Measurements from ENCODE around the gene SUPT6H.

SUPT6H gene

GRCh38 chr17:28623696-28624095 lies 38.3 kb upstream of the SUPT6H start:
- Histone ChIP-seq H3K27ac (ENCODE audit: low read depth, low read length) (no peak overlapping the region), H3K9me3 (ENCODE audit: control insufficient read depth in 1 of 2, low read length in 2 of 2) (no peaks in the 10 kb centered on the region), H3K36me3 (ENCODE audit: control insufficient read depth in 1 of 2, insufficient read depth in 2 of 2, low read length in 2 of 2) (peaks cover 62 to 76% of the 10 kb centered on the region in 2 donors), H3K4me1 (ENCODE audit: control insufficient read depth in 1 of 2, insufficient read depth in 2 of 2, low read length in 2 of 2) (no peaks in the 10 kb centered on the region), H3K9ac (ENCODE audit: low read depth in 1 of 2, low read length in 2 of 2) (no peak overlapping the region), H3K4me3 (ENCODE audit: low read depth in 1 of 2, low read length in 2 of 2) (no peak overlapping the region), H3K27me3 (ENCODE audit: control insufficient read depth in 1 of 2, insufficient read depth in 2 of 2, low read length in 2 of 2) (no peaks in the 10 kb centered on the region)

DNA sequence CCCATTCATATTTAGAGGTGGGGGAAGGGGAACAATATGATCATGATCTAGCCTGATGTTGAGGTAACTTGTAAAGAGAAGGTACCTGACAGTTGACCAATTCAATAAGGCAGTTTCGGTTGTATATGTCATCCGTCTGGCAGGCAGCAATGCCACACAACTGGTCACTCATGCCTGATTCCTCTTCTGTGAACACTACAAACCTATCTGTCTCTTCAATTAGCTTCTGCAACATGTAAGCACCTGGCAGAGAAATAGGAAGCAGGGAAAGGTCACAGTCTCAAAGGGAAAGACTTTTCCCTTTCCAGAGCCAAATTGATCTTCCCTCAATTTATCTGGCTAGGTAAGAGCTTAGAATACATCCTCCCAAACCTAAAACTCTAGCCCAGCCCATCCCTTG lies 37.9 kb upstream of the SUPT6H start:
- Histone ChIP-seq H3K27me3 (ENCODE audit: control insufficient read depth in 1 of 2, insufficient read depth in 2 of 2, low read length in 2 of 2) (no peaks in the 10 kb centered on the region), H3K9ac (ENCODE audit: low read depth in 1 of 2, low read length in 2 of 2) (no peak overlapping the region), H3K27ac (ENCODE audit: low read depth, low read length) (no peak overlapping the region), H3K4me1 (ENCODE audit: control insufficient read depth in 1 of 2, insufficient read depth in 2 of 2, low read length in 2 of 2) (no peaks in the 10 kb centered on the region), H3K9me3 (ENCODE audit: control insufficient read depth in 1 of 2, low read length in 2 of 2) (no peaks in the 10 kb centered on the region), H3K36me3 (ENCODE audit: control insufficient read depth in 1 of 2, insufficient read depth in 2 of 2, low read length in 2 of 2) (peaks cover 57 to 71% of the 10 kb centered on the region in 2 donors), H3K4me3 (ENCODE audit: low read depth in 1 of 2, low read length in 2 of 2) (no peak overlapping the region)

DNA sequence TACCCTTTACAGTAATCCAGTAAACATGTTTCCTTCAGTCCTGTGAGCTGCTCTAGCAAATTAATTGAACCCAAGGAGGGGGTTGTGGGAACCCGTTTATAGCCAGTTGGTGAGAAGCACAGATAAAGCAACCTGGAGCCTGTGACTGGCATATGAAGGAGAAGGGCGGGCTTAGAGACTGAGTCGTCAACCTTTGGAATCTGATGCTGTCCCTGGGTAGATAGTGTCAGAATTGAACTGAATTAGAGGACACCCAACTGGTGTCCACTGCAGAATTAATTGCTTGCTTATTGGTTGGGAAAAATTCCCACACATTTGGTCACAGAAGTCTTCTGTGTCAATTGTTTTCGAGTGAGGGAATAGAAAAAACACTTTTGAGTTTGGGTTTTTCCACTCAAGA lies 35.2 kb upstream of the SUPT6H start:
- peaks cover 38 to 65% of the 10 kb centered on the region in 2 donors for H3K36me3 ChIP-seq (ENCODE audit: control insufficient read depth in 1 of 2, insufficient read depth in 2 of 2, low read length in 2 of 2)
- no peaks in the 10 kb centered on the region for H3K4me1 ChIP-seq (ENCODE audit: control insufficient read depth in 1 of 2, insufficient read depth in 2 of 2, low read length in 2 of 2)
- no peak overlapping the region for H3K4me3 ChIP-seq (ENCODE audit: low read depth in 1 of 2, low read length in 2 of 2)

DNA sequence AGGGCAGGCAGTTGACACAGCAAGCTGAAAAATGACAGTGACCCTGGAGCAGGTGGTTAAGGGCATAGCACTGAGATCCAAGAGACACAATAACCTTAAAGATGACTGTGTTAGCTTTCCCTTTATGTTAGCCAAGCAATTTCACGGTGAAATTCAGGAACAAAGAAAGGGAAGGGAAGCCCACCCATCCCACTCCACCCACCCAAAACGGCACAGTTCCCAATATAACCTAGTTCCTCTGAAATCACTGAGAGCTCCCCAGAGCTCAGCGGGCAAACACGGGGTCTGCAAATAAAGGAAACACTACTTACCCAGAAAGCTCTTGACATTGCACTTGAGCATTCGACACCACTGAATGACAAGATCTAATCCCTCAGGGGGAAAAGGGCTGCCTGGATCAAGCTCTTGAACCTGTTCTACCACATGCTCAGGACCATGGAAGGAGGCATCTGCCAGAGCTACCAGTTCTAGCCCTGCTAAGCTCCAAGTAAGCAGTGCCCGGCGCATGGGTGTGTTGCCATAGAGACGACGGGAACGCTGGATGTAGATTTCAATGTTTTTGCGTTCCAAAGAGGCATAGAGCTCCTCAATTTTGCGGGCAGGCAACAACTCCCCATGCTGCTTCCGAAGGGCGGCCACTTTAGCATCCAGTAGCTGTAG lies 27.7 kb upstream of the SUPT6H start:
- H3K9me3 ChIP-seq (ENCODE audit: control insufficient read depth in 1 of 2, low read length in 2 of 2) = no peaks in the 10 kb centered on the region
- H3K4me3 ChIP-seq (ENCODE audit: low read depth in 1 of 2, low read length in 2 of 2) = no peak overlapping the region
- H3K9ac ChIP-seq (ENCODE audit: low read depth in 1 of 2, low read length in 2 of 2) = no peak overlapping the region
- no peaks in the 10 kb centered on the region for H3K27me3 ChIP-seq (ENCODE audit: control insufficient read depth in 1 of 2, insufficient read depth in 2 of 2, low read length in 2 of 2)
- no peak overlapping the region for H3K27ac ChIP-seq (ENCODE audit: low read depth, low read length)
- peaks cover 77 to 94% of the 10 kb centered on the region in 2 donors for H3K36me3 ChIP-seq (ENCODE audit: control insufficient read depth in 1 of 2, insufficient read depth in 2 of 2, low read length in 2 of 2)
- H3K4me1 ChIP-seq (ENCODE audit: control insufficient read depth in 1 of 2, insufficient read depth in 2 of 2, low read length in 2 of 2) = no peaks in the 10 kb centered on the region

More for the DNA sequence above, 35.2 kb upstream of the SUPT6H start:
- Histone ChIP-seq H3K27ac (ENCODE audit: low read depth, low read length) (no peak overlapping the region), H3K9ac (ENCODE audit: low read depth in 1 of 2, low read length in 2 of 2) (no peak overlapping the region), H3K27me3 (ENCODE audit: control insufficient read depth in 1 of 2, insufficient read depth in 2 of 2, low read length in 2 of 2) (no peaks in the 10 kb centered on the region), H3K9me3 (ENCODE audit: control insufficient read depth in 1 of 2, low read length in 2 of 2) (no peaks in the 10 kb centered on the region)

- peaks cover 85 to 98% of the 10 kb centered on the region in 2 donors for H3K36me3 ChIP-seq (ENCODE audit: control insufficient read depth in 1 of 2, insufficient read depth in 2 of 2, low read length in 2 of 2)
- H3K9me3 ChIP-seq (ENCODE audit: control insufficient read depth in 1 of 2, low read length in 2 of 2) = no peaks in the 10 kb centered on the region
Measured at GRCh38 chr17:28635506-28635905, 26.5 kb upstream of the SUPT6H start.

DNA sequence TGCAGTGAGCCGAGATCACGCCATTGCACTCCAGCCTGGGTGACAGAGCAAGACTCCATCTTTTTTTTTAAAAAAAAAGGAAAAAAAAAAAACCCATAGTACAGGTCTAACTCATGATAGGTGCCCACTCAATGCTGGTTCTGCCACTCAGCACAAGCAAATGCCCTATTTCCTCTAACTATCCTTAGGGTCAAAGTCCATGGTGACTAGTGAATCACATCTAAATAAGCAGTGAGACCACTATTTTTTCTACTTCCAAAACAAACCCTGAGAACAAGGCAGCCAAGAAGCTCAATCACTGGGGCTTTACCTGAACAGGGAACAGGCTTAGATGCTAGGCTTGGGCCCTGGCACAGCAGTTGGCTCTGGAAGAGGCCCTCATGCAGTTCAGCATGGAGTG lies 20.4 kb upstream of the SUPT6H start:
- H3K36me3 ChIP-seq (ENCODE audit: control insufficient read depth in 1 of 2, insufficient read depth in 2 of 2, low read length in 2 of 2) = peaks cover 46 to 67% of the 10 kb centered on the region in 2 donors
- no peak overlapping the region for H3K27ac ChIP-seq (ENCODE audit: low read depth, low read length)
- H3K9me3 ChIP-seq (ENCODE audit: control insufficient read depth in 1 of 2, low read length in 2 of 2) = no peaks in the 10 kb centered on the region
- no peaks in the 10 kb centered on the region for H3K27me3 ChIP-seq (ENCODE audit: control insufficient read depth in 1 of 2, insufficient read depth in 2 of 2, low read length in 2 of 2)
- H3K9ac ChIP-seq (ENCODE audit: low read depth in 1 of 2, low read length in 2 of 2) = no peak overlapping the region
- H3K4me3 ChIP-seq (ENCODE audit: low read depth in 1 of 2, low read length in 2 of 2) = no peak overlapping the region
- H3K4me1 ChIP-seq (ENCODE audit: control insufficient read depth in 1 of 2, insufficient read depth in 2 of 2, low read length in 2 of 2) = peaks cover 28 to 36% of the 10 kb centered on the region in 2 donors

More at GRCh38 chr17:28635506-28635905, 26.5 kb upstream of the SUPT6H start:
- H3K9ac ChIP-seq (ENCODE audit: low read depth in 1 of 2, low read length in 2 of 2) = no peak overlapping the region
- H3K27ac ChIP-seq (ENCODE audit: low read depth, low read length) = no peak overlapping the region
- H3K4me3 ChIP-seq (ENCODE audit: low read depth in 1 of 2, low read length in 2 of 2) = no peak overlapping the region
- H3K27me3 ChIP-seq (ENCODE audit: control insufficient read depth in 1 of 2, insufficient read depth in 2 of 2, low read length in 2 of 2) = no peaks in the 10 kb centered on the region
- H3K4me1 ChIP-seq (ENCODE audit: control insufficient read depth in 1 of 2, insufficient read depth in 2 of 2, low read length in 2 of 2) = no peaks in the 10 kb centered on the region

DNA sequence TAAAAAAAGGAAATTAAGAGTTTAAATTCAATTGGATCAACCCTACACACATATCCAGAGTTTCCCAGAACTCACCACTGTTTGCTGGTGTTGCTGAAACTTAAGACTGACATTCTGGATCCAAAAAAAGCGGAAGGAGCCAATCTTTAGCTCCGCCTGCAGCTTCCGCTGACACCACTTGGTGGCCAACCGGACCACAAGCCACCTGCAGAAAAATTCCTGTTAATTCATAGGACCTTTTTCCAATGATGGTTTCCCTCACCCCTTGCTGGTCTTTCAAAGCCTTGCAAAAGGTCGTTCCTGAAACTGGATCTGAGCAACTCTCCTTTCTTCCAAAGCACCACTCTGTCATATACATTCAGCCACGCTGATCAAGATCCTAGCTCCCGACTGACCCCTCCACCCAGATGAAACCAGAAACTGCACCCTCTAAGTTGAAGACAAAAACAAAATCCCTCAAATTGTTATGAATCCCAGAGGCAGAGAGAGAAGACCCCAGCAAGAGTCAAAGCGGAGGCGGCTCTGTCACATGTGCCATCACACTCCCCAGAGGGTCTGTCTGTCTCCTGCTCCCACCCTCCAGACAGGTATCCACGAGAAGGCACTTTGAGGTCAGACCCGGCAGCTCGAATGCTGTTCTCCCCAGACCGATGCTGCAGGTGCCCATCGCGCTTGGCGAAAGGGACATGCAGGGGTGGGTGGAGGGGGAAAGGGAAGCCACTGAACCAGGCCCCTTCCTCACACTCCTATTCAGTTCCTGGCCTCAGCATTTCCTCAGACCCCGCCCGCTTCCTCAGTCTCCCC lies 17.8 kb upstream of the SUPT6H start:
- H3K36me3 ChIP-seq (ENCODE audit: control insufficient read depth in 1 of 2, insufficient read depth in 2 of 2, low read length in 2 of 2) = peaks cover 31 to 52% of the 10 kb centered on the region in 2 donors
- H3K9ac ChIP-seq (ENCODE audit: low read depth in 1 of 2, low read length in 2 of 2) = peak overlapping the region; percentile 81 to 93
- no peaks in the 10 kb centered on the region for H3K9me3 ChIP-seq (ENCODE audit: control insufficient read depth in 1 of 2, low read length in 2 of 2)
- H3K4me3 ChIP-seq (ENCODE audit: low read depth in 1 of 2, low read length in 2 of 2) = peak overlapping the region; percentile 94 to 96
- H3K27ac ChIP-seq (ENCODE audit: low read depth, low read length) = peak overlapping the region; percentile 68
- peaks cover 30 to 42% of the 10 kb centered on the region in 2 donors for H3K4me1 ChIP-seq (ENCODE audit: control insufficient read depth in 1 of 2, insufficient read depth in 2 of 2, low read length in 2 of 2)
- no peaks in the 10 kb centered on the region for H3K27me3 ChIP-seq (ENCODE audit: control insufficient read depth in 1 of 2, insufficient read depth in 2 of 2, low read length in 2 of 2)

- Histone ChIP-seq H3K27ac (ENCODE audit: low read depth, low read length) (peak within 1 kb of the TSS; percentile 83), H3K36me3 (ENCODE audit: control insufficient read depth in 1 of 2, insufficient read depth in 2 of 2, low read length in 2 of 2) (peaks cover 25 to 45% of the 10 kb centered on the region in 2 donors)
Measured at GRCh38 chr17:28644787-28645575, 17.0 kb upstream of the SUPT6H start, which contains the start of gene BLTP2. BLTP2 (minus strand) TSS chr17:28645158; CDS start chr17:28645056, 102 bp downstream.

DNA sequence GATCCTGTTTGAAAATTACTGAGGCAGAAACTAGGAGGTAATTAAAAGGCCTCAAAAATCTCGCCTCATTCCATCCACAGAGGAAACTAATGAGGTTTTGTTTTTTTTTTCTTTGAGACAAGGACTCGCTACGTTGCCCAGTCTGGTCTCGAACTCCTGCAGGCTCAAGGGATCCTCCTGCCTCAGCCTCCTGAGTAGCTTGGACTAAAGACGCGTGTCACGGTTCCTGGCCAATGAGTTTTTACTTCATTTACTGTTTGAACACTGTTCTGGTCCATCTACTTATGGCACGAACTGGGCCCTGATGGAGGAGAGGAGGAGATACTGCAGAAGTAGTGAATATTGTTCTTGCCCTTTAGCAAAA lies 16.4 kb upstream of the SUPT6H start:
- Histone ChIP-seq H3K27ac (ENCODE audit: low read depth, low read length) (peak overlapping the region; percentile 83), H3K4me1 (ENCODE audit: control insufficient read depth in 1 of 2, insufficient read depth in 2 of 2, low read length in 2 of 2) (peaks cover 30 to 42% of the 10 kb centered on the region in 2 donors), H3K27me3 (ENCODE audit: control insufficient read depth in 1 of 2, insufficient read depth in 2 of 2, low read length in 2 of 2) (no peaks in the 10 kb centered on the region), H3K36me3 (ENCODE audit: control insufficient read depth in 1 of 2, insufficient read depth in 2 of 2, low read length in 2 of 2) (peaks cover 22 to 39% of the 10 kb centered on the region in 2 donors), H3K9me3 (ENCODE audit: control insufficient read depth in 1 of 2, low read length in 2 of 2) (no peaks in the 10 kb centered on the region), H3K4me3 (ENCODE audit: low read depth in 1 of 2, low read length in 2 of 2) (peak overlapping the region; percentile 82 to 94), H3K9ac (ENCODE audit: low read depth in 1 of 2, low read length in 2 of 2) (peak overlapping the region; percentile 81 to 82)

More at GRCh38 chr17:28644787-28645575, 17.0 kb upstream of the SUPT6H start, which contains the start of gene BLTP2:
- Histone ChIP-seq H3K9ac (ENCODE audit: low read depth in 1 of 2, low read length in 2 of 2) (peak within 1 kb of the TSS; percentile 81 to 93), H3K4me1 (ENCODE audit: control insufficient read depth in 1 of 2, insufficient read depth in 2 of 2, low read length in 2 of 2) (peaks cover 30 to 42% of the 10 kb centered on the region in 2 donors), H3K4me3 (ENCODE audit: low read depth in 1 of 2, low read length in 2 of 2) (peak within 1 kb of the TSS; percentile 94 to 96), H3K9me3 (ENCODE audit: control insufficient read depth in 1 of 2, low read length in 2 of 2) (no peaks in the 10 kb centered on the region), H3K27me3 (ENCODE audit: control insufficient read depth in 1 of 2, insufficient read depth in 2 of 2, low read length in 2 of 2) (no peaks in the 10 kb centered on the region)
